ENCODE data around the gene DNAAF1.

Gene DNAAF1

DNA sequence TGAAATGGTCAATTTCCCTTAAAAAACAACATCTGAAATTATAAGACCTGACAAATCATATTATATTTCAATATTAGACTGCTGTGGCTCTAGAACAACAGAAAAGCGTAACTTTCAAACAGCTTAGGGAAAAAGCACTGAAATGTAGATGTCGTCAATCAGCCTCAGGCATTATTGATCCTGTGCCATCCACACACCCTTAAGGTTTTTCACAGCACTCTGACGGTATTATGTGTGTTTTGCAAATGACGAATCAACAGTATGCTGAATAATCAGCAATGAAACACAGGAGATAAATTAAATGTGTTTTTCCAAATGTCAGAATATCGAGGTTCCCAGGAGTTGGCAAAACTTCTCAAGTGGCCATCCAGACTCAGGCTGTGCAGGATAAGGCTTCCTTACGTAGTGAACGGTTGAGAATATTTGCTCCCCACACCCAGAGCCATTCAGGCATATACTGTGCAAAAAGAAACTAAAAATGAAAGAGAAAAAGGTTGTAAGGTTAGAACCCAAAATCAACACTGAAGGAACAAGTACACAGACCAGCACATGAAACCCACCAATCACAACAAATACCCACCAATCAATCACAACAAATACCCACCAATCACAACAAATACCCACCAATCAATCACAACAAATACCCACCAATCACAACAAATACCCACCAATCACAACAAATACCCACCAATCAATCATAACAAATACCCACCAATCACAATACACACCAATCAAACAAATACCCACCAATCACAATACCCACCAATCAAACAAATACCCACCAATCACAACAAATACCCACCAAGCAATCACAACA lies 20.6 kb upstream of the DNAAF1 start:
- no peak for DNase-seq

DNA sequence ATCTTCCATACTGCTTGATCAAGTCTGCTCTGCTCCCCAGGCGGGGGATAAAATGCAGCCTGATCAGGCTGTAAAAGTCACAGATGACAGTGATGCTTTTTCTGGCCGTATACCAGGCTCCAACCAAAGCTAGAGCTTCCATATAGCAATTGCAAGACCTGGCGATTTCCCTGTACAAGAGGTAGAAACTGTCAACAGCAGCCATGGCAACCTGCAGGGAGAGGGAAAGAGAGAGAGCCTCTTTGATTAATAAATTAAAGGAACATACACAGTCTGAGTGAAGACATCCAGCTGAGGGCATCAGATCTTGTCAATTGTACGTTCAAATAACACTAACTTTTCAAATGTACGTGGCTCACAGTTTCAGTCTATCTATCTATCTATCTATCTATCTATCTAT lies 14.0 kb upstream of the DNAAF1 start:
- DNase-seq = no peak

DNA sequence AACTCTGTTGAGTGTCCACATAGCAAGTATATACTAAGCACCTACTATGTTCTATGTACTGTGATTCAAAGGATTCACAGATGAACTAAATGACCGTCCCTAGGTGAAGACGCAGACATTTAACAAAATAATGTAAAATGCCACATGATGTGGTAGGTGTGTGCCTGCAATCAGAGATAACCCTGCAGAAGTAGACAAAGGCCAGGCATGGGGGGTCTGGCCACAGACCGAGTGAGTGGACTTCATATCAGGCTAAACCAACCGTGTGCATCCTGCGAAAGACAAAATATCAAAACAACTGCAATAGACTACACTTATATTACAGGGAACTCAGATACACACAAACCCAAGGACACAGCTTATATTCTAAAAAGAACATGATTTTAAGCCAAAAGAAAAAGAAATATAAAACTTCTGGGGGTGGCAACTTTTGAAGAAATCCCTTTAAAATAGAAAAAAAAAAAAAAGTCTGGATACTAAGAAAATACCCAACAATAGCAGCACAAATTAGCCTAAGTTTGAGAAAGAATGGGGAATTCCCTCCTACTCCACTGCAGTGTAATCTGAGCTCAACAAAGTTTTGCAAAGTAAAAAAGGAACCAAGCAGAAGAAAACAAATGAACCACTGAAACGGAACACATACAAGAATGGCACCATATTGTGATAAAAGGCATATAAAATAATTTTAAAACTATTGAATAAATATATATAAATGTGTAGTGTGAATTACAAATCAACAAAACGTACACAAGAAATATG lies 12.4 kb upstream of the DNAAF1 start:
- DNase-seq = no peak

DNA sequence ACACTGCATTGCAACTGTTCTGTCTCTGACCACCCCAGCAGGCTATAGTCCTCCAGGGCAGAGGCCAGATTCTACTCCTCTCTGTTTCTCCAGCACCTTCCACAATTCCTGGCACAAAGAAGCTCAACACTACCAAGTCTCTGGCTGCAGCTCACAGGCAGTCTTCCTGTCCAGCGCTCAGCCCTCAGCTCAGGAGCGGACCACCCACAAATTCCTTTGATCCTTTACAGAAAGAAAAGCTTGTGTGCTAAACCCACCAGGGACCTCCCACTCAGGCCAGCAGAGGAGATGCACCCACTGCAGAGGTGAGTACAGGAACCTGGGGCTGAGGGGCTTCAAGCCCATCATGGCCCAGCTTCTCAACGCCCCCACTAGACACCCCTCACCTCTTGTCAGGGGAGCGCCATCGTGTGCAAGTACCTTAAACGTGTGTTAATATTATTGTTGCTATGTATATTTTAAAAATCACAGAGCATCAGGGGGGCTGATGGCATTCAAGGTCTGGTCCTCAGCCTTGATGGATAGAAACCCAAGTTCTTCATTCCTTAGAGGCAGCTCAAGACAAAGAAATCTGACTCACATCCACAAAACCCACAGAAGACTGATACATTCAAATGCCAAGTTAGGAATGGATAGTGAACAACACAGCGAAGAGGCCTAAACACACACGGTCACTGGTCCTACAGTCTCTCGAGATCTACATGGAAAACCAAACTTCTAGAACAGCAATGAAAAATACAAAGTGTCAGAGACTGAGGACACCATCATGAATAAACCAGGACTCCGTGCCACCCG lies 8.6 kb upstream of the DNAAF1 start:
- no peak for DNase-seq

DNA sequence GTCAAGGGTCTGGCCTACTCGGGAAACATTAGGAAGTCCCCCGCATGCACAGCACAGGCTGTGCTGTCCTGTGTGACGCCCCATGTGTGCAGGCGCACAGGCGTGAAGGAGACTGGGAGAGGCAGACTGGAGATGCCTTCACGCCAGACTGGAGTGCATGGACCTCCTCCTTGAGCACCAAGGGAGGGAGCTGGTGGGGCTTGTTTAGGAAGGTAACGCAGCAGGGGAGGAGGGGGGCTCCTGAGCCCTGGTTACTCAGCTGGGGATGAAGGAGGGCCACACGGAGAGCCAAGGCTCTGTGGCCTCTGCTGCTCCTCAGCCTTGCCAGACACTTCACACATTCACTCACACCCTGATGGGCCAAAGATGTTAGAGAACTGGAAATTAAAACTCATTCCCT lies 7.8 kb upstream of the DNAAF1 start:
- no peak for DNase-seq

DNA sequence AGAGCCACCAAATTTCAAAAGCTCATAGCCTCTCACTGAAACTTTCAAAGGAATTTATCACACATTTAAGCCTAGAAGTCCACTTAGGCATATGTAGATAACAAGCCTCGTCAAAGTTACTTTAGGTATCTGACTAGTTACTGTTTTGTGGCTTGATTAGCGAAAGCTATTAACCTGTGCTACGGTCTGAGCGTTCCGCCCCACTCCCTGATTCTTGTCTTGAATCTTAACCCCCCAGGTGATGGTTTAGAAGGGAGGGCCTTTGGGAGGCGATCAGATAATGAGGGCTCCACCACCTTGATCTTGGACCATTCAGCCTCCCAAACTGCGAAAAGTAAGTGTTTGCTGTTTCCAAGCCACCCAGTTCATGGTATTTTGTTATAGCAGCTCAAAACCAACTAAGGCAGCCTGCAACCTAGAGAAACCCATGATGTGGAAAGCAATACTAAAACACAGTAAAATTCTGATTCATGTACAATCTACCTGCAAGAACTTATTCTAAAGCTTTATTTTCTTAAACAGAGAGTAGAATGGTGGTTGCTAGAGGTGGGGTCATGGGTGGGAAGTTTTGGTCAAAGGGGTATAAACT lies 7.2 kb upstream of the DNAAF1 start:
- DNase-seq = no peak

DNA sequence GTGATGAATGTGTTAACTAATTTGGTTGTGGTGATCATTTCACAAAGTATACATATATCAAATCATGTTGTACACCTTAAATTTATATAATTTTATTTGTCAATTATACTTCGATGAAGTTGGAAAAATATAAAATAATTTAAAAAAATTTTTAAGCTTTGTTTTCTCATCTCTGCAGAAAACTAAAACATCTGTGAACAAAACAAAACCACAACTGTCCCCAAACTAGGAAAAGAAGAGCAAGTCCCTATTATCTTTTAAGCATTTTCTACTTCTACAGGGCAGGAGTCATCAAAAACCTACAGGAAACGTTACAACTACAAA lies 6.6 kb upstream of the DNAAF1 start:
- DNase-seq = no peak

DNA sequence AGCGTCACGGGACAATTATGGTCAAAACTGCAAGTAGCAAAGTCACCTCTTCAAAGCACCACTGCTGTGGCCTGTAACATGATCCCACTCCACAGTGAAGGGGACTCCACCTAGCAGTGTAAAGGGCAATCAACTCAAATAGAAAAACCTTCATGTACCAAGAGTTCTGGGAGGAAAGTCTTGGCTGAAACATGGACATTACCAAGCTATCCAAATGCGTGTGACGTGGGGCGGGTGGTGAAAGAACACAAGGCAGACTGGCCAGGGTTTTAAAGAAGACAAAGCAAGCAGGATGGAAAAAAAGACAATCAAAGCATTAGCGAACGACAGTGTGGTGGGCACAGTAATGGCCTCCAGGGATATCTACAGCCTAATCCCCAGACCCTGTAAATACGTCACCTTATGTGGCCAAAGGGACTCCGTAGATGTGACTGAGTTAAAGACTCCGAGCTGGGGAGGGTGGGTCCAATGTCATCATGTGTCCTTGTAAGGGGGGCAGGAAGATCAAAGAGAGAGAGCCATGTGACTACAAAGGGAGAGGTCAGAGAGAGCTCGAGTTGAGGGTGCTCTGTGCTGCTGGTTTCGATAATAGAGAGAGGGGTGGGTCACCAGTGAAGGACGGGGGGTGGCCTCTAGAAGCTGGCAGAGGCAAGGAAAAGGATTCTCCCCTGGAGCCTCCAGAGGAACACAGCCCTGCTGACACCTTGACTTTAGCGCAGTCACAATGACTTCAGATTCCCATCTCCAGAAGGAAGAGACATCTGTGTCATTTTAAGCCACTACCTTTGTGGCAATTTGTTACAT lies 6.1 kb upstream of the DNAAF1 start:
- DNase-seq = no peak

DNA sequence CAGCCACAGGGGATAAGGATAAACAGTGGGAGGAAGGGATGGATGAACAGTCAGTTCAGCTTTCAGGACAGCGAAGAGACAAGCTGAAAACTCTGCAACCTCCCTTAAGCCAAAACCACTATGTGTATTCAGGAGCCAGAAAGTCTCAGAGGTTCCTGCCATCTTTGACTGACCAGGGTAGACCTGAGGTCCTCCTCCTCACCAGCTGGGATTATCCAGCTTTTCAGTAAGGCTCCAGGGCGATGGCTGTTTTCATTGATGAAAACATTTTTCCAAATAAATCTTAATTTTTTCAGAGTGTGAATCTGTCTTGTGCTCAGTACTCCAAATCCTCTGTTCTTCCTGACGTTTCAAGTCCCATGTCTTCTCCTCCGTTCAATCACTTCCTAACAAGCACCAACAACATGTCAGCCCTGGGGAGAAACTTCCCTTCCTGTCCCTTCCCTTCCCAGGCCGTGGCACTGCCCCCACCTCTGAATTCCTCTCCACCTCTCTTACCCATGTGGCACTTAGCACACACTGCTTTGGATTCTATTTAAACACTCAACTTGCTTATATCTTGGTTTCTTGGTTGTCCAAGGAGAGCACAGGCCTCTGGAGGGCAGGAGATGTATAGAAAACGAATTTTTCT lies 5.4 kb upstream of the DNAAF1 start:
- no peak for DNase-seq

DNA sequence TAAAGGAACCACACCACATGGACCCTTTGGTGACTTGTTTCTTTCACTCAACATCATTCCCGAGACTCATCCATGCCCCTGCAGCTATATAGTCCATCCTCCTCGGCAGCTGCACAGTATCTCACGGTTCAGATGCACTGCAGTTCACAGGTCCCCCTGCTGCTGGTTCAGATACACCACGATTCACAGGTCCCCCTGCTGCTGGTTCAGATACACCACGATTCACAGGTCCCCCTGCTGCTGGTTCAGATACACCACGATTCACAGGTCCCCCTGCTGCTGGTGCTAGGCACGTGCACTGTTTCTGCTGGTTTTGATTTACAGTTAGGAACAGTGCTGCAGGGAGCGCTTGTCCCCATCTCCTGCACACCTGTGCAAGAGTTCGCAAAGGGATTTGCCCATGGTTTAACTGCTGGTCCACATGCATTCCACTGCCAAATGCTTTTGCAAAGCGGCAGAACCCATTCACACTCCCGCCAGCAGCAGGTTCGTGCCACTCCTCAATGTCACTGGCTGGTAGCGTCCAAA lies 3.9 kb upstream of the DNAAF1 start:
- no peak for DNase-seq

DNA sequence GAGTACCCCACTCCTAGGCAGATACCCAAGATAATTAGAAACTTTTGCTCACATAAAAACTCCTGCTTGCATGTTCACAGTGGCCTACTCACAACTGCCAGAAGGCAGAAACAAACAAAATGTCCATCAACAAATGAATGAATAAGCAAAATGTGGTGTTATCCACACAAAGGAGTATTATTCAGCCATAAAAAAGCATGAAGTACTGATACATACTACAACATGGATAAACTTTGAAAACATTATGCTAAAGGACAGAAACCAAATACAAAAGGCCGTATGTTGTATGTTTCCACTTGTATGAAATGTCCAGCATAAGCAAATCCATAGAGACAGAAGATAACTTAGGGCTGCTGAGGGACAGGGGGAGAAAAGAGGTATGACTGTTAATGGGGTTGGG lies 2.0 kb upstream of the DNAAF1 start:
- DNase-seq = no peak

DNA sequence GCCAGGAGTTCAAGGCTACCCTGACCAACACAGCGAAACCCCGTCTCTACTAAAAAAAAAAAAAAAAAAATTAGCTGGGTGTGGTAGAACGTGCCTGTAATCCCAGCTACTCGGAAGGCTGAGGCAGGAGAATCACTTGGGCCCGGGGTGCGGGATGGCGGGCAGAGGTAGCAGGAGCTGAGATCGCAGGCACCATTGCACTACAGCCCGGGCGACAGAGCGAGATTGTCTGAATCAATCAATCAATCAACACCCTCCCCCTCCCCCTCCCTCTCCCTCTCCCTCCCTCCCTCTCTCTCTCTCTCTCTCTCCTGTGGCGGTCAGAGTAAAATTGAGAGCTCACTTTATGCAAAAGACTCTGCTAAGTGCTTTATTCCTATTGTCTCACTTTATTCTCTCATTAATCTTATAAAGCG lies 1.3 kb upstream of the DNAAF1 start:
- DNase-seq = no peak

DNA sequence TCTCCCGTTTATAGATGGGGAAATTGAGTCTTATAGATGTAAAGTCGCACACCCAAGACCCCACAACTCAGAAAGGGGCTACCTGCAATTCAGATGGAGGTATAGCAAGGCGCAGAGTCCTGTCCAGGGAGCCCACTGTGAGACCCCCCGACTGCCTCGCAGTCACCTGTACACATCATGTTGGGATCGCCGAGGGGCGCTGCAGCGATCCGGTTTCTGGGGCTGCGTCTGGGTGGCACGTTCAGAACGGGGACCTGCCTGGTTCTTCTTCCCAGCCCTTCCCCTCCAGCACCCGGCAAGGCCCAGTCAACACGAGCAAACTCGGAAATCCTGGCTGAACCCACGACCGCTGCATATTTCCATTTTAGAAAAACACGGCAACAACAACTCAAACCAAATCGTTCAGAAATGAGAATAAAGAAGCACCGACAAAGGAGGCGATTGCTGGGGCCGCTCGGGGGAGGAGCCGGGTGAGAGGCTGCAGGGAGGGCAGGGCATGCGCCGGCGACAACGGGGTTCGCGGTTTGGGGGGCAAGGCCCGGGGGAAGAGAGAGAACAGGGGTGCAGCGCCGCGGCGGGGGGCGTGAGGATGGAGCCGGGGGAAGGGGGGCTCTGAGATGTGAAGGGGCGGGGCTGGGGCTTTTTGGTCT lies 774 bp upstream of the DNAAF1 start:
- no peak for DNase-seq

DNA sequence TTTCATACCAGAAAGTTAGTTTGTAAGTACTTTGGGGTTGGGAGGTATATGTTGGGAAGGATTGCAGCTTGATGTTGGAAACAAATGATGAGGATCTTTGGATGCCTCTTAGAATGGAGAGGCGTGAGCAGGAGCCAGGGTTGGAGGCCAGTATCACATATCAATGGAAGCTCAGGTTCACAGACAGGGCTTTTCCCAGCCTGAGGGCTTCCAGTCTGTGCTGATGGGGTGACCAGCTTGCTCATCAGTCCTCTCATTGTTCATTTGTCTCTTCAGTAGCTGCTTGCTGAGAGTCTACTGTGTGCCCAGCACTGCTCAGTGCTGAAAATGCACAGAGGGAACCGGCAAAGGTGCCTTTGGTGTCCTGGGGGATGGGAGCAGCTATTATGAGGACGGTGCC lies 5.8 kb downstream of the DNAAF1 start:
- no peak for DNase-seq

DNA sequence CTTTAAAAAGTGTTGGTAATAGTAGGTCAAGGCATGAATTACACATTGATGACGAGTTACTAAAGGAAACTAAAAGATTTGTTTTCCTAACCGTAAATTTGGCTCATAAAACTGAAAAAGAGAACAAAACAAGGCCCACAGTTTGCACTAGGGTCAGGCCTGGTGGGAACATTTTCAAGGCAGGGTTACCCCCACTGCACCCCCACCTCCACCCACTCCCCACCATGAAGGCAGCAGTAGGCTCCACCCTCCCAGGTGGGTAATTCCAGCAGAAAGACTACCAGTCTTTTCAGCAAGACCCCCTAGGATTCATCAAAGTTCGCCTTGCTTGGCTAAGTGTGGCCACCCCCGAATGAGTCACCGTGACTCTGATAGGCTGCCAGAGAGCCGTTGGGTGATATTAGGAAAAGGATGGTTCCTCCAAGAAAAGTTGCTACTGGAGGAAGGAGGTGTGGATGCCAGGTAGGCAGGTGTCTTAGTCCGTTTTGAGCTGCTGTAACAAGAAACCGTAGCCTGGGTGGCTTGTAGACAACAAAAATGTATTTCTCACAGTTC lies 8.6 kb downstream of the DNAAF1 start:
- DNase-seq = no peak

DNA sequence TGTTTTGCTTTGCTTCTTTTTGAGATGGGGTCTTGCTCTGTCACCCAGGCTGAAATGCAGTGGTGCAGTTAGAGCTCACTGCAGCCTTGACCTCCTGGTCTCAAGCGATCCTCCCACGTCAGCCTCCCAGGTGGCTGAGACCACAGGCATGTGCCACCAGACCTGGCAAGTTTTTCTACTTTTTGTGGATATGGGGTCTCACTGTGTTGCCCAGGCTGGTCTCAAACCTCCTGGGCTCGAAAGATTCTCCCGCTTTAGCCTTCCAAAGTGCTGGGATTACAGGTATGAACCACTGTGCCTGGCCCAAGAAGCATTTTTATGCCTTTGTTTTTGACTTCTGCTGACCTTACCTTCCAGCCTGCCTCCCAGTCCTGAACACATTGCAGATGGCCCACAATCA lies 10.1 kb downstream of the DNAAF1 start:
- DNase-seq = no peak

DNA sequence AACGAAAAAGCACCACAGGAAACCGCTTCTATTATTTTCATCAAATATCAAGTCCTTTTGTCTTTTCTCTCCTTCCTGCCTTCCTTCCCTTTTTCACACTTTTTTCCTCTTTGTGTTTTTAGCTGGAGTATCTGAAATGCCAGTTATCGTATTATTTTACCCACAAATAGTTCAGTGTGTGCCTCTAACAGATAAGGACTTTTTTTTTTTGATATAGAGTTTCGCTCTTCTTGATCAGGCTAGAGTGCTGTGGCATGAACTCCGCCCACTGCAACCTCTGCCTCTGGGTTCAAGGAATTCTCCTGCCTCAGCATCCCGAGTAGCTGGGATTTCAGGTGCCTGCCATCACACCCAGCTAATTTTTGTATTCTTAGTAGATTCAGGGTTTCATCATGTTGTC lies 10.7 kb downstream of the DNAAF1 start:
- DNase-seq = no peak

DNA sequence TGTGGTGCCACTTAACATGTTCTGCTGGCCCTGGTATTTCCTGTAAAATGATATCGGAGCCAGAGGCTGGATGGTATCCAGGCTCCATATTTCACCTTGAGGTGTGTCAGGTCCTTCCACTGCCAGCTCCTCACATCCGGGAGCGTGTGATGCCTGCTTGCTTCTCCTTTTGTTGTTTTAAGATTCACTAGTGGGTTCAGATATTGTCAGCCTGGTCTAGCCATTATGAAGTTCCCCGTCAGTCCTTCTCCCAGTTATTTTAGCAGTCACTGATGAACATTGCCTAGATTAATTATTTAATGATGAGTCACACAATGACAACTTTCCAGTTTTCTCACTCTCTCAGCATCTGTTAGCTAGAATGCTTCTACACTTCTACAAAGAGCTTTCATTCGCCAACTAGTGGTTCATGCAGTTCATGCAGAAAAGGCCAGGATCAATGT lies 11.3 kb downstream of the DNAAF1 start:
- DNase-seq = no peak

DNA sequence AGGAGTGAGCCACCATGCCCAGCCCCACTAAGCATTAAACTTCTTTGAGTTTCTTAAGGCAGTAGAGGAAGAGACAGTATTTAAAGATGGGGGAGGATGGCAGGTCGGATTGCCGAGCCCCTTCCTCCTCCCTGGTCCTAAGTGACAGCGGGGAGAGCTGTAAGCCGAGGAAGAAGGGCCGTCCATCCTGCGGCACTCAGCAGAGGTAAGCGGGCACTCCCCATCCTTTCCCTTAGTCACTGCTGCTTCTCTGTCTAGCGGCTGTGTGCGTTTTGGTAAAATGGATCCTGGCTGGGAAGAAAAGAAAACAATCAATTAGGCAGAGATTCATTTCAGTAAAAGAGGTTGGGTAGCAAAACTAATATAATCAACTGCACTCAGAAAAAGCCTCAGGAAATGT lies 13.9 kb downstream of the DNAAF1 start:
- DNase-seq = no peak

DNA sequence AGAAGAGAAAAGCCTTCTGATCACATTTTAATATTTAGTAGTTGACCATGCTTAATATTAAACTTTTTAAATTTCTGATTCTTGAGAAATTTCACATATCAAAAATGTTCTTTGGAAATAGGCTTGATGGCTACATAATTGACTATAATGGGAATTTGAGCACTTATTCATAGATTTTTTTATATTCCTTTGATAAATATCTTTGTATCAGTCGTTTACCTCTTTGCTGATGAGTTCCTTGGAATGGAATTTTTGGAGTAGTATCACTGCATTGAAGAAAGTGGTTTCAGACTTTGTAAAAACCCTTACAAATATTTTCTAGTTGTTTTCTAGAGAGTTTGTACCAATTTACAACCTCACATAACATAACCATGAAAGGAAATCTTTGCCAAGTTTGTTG lies 14.7 kb downstream of the DNAAF1 start:
- DNase-seq = no peak

DNA sequence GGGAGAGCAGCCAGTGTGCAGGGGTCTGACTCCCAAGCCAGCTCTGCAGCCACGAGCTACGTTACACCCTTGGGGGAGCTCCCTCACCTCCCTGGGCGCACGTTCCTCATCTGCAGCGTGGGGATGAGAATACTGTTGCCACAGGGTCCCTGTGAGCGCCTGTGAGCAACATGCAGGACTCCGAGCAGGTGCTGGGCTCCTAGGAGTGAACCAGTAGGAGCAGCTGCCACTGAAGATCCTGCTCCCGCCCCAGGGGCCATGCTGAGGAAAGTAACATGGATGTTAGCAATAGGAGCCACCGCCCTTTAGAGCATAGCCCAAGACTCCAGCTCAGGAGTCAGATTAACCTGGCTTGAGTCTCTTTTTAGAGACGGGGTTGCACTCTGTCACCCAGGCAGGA lies 15.9 kb downstream of the DNAAF1 start:
- no peak for DNase-seq
